A673 (cell line): ENCODE data around the gene CYP1A2. TPM values are rescaled to one million over a fixed set of nuclear protein-coding genes. Genes with fewer than 3 reads are reported as not detected.

Source experiments
- BruUV-seq: library from RNA; stranded (reverse); fragments of 400-500 nt; replicated peaks from 2 replicates; lab custom pipeline; 2021; lab: Mats Ljungman, UMichigan
- CTCF ChIA-PET: fragments of 300-600 bp; sonication (Branson Sonifier 250); formaldehyde crosslinking; loops from one replicate; lab custom pipeline; 2022; ENCODE audit warnings: antibody characterized with exemption; lab: Charles Lee
- POLR2A ChIA-PET: fragments of 300-600 bp; sonication (Branson Sonifier 250); formaldehyde crosslinking; loops from one replicate; lab custom pipeline; 2022; ENCODE audit warnings: antibody characterized with exemption; ENCODE audit not compliant: low non-redundant PET; lab: Charles Lee
- DNase-seq: peaks from one replicate; pipeline ENCODE4 v3.0.0-alpha.2; 2015; ENCODE audit warnings: low spot score
- H3K27ac ChIP-seq: fragments of 200-600 bp; sonication (generic); 2 replicates; pipeline ENCODE4 v1.5.1; 2016; ENCODE audit warnings: mixed run types, low read depth, mild to moderate bottlenecking, mixed read lengths, antibody characterized with exemption, low read length; ENCODE audit not compliant: poor library complexity, severe bottlenecking
- H3K27me3 ChIP-seq: fragments of 200-600 bp; sonication (generic); replicated peaks from 2 replicates; pipeline ENCODE4 v1.6.1; 2017; ENCODE audit warnings: mixed run types, low read depth, mild to moderate bottlenecking, mixed read lengths, antibody characterized with exemption, low read length; ENCODE audit not compliant: insufficient read depth, poor library complexity
- H3K36me3 ChIP-seq: fragments of 200-600 bp; sonication (generic); 2 replicates; pipeline ENCODE4 v1.6.1; 2016; ENCODE audit warnings: mixed run types, mild to moderate bottlenecking, mixed read lengths, antibody characterized with exemption, low read length; ENCODE audit not compliant: insufficient read depth, poor library complexity, severe bottlenecking
- H3K4me1 ChIP-seq: fragments of 200-600 bp; sonication (generic); 2 replicates; pipeline ENCODE4 v1.6.1; 2017; ENCODE audit warnings: mixed run types, mild to moderate bottlenecking, mixed read lengths, antibody characterized with exemption, low read length; ENCODE audit not compliant: insufficient read depth, poor library complexity, severe bottlenecking
- H3K4me3 ChIP-seq: fragments of 200-600 bp; sonication (generic); 2 replicates; pipeline ENCODE4 v1.5.1; 2016; ENCODE audit warnings: low read depth, mixed run types, mild to moderate bottlenecking, mixed read lengths, low read length; ENCODE audit not compliant: poor library complexity, severe bottlenecking
- H3K9me3 ChIP-seq: fragments of 200-600 bp; sonication (generic); 2 replicates; pipeline ENCODE4 v1.6.1; 2016; ENCODE audit warnings: mixed run types, low read depth, mild to moderate bottlenecking, mixed read lengths, antibody characterized with exemption, low read length; ENCODE audit not compliant: poor library complexity, severe bottlenecking
- EZH2 ChIP-seq: fragments of 200-600 bp; sonication (generic); IDR thresholded peaks from 2 replicates; pipeline ENCODE4 v1.6.1; 2017; ENCODE audit warnings: borderline replicate concordance, low read depth, mild to moderate bottlenecking, mixed read lengths, antibody characterized with exemption, low read length; ENCODE audit not compliant: poor library complexity, severe bottlenecking
- intact Hi-C: fragments of 100-400 bp; cut with micrococcal nuclease; formaldehyde crosslinking; loops from one replicate; pipeline ENCODE4 v1.10.0; 2022; ENCODE audit not compliant: unreplicated experiment
- total RNA-seq: library from RNA; stranded (reverse); gene quantifications from 2 replicates; pipeline ENCODE4 v1.2.3, GENCODE V29; 2021
- TF ChIP-seq, protein P1 (sequence below): fragments of 300-800, 200-600 bp; sonication (generic); conservative IDR thresholded peaks from 2 replicates; pipeline ENCODE4 v1.5.1; 2017; ENCODE audit warnings: low read depth, mild to moderate bottlenecking, antibody characterized with exemption, low read length, moderate library complexity, mixed read lengths

Gene CYP1A2
- total RNA-seq, 1 experiment from 2014 or later = not detected

- no peak for TF ChIP-seq EZH2
- TF ChIP-seq, protein P1, sequence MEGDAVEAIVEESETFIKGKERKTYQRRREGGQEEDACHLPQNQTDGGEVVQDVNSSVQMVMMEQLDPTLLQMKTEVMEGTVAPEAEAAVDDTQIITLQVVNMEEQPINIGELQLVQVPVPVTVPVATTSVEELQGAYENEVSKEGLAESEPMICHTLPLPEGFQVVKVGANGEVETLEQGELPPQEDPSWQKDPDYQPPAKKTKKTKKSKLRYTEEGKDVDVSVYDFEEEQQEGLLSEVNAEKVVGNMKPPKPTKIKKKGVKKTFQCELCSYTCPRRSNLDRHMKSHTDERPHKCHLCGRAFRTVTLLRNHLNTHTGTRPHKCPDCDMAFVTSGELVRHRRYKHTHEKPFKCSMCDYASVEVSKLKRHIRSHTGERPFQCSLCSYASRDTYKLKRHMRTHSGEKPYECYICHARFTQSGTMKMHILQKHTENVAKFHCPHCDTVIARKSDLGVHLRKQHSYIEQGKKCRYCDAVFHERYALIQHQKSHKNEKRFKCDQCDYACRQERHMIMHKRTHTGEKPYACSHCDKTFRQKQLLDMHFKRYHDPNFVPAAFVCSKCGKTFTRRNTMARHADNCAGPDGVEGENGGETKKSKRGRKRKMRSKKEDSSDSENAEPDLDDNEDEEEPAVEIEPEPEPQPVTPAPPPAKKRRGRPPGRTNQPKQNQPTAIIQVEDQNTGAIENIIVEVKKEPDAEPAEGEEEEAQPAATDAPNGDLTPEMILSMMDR = no peak
- CTCF ChIA-PET = no interaction called here
- Histone ChIP-seq H3K27me3 (no peaks in the 10 kb centered on the region), H3K27ac (no peak overlapping the region), H3K9me3 (no peaks in the 10 kb centered on the region), H3K4me3 (no peak overlapping the region), H3K4me1 (no peaks in the 10 kb centered on the region), H3K36me3 (no peaks in the 10 kb centered on the region)
- POLR2A ChIA-PET = no interaction called here
- intact Hi-C loops = no loop called here
- no peak for DNase-seq
- BruUV-seq = no TSS peak
Observed at GRCh38 chr15:74752531-74752930, 3.9 kb downstream of the CYP1A2 start.

GRCh38 chr15:74754593-74755215, 6.1 kb downstream of the CYP1A2 start:
- Histone ChIP-seq H3K36me3 (no peaks in the 10 kb centered on the region), H3K27me3 (no peaks in the 10 kb centered on the region), H3K4me1 (no peaks in the 10 kb centered on the region), H3K4me3 (no peak overlapping the region), H3K9me3 (no peaks in the 10 kb centered on the region), H3K27ac (no peak overlapping the region)
- no peak for DNase-seq
- intact Hi-C loops = no loop called here
- ChIA-PET CTCF (no interaction called here), POLR2A (no interaction called here)
- TF ChIP-seq EZH2 = no peak
- TF ChIP-seq, protein P1 = no peak
- BruUV-seq = no TSS peak

GRCh38 chr15:74758736-74759135, 10.1 kb downstream of the CYP1A2 start:
- Histone ChIP-seq H3K36me3 (no peaks in the 10 kb centered on the region), H3K27ac (no peak overlapping the region), H3K27me3 (no peaks in the 10 kb centered on the region), H3K4me1 (no peaks in the 10 kb centered on the region), H3K4me3 (no peak overlapping the region), H3K9me3 (no peaks in the 10 kb centered on the region)
- intact Hi-C loops = no loop called here
- POLR2A ChIA-PET = interaction anchor here (0.7 kb wide), 1 partner anchor 973 kb away, joined by 4 read pairs; no protein-coding TSS in a partner anchor
- no peak for TF ChIP-seq EZH2
- TF ChIP-seq, protein P1 = no peak
- BruUV-seq = no TSS peak
- CTCF ChIA-PET = no interaction called here
- no peak for DNase-seq
